Stimulated activated CD8-positive, alpha-beta memory T cell treated with anti-CD3 and anti-CD28 coated beads, Interleukin-15, amount 100 ng/mL, for 24 hours (primary cell): ENCODE results near the gene ZFP36L1.

Source experiments
- DNase-seq: peaks from one replicate; pipeline ENCODE4 v3.0.0-alpha.2; 2020; ENCODE audit warnings: low read depth

The ZFP36L1 gene

GRCh38 chr14:68738559-68738958, 54.3 kb downstream of the ZFP36L1 start:
- DNase-seq, result no peak
